SU-DHL-6 (cell line): ENCODE results near the gene AQP2.

ENCODE experiments used
- H2AFZ ChIP-seq: fragments of 200-600 bp; sonication (generic); 2 replicates; pipeline ENCODE4 v1.6.1; 2014; ENCODE audit warnings: low read depth, mild to moderate bottlenecking, moderate library complexity, mixed read lengths, antibody characterized with exemption, low read length; ENCODE audit not compliant: severe bottlenecking
- H3F3A ChIP-seq: fragments of 200-600 bp; shearing (Covaris generic); 2 replicates; pipeline ENCODE4 v1.6.0; 2016; ENCODE audit warnings: antibody characterized with exemption, mild to moderate bottlenecking; ENCODE audit not compliant: insufficient read depth
- H3K27ac ChIP-seq: fragments of 200-600 bp; sonication (generic); 2 replicates; pipeline ENCODE4 v1.5.1; 2016; ENCODE audit warnings: low read depth, mild to moderate bottlenecking, low read length, moderate library complexity, mixed read lengths
- H3K27me3 ChIP-seq: fragments of 200-600 bp; sonication (generic), shearing (Covaris generic); 2 replicates; pipeline ENCODE4 v1.6.0; 2014; ENCODE audit warnings: mild to moderate bottlenecking, low read length
- H3K36me3 ChIP-seq: fragments of 200-600 bp; sonication (generic); 2 replicates; pipeline ENCODE4 v1.6.1; 2014; ENCODE audit warnings: mild to moderate bottlenecking, low read length, mixed read lengths
- H3K4me2 ChIP-seq: fragments of 300-600, 200-600 bp; shearing (Covaris generic), sonication (generic); 2 replicates; pipeline ENCODE4 v1.6.0; 2014; ENCODE audit warnings: low read length, low read depth, mild to moderate bottlenecking; ENCODE audit not compliant: poor library complexity, severe bottlenecking
- H3K4me3 ChIP-seq: fragments of 200-600 bp; sonication (generic); 2 replicates; pipeline ENCODE4 v1.5.1; 2014; ENCODE audit warnings: antibody characterized with exemption, low read length, mild to moderate bottlenecking, mixed read lengths; ENCODE audit not compliant: insufficient read depth, poor library complexity, severe bottlenecking
- H3K79me2 ChIP-seq: fragments of 200-600 bp; sonication (generic); 2 replicates; pipeline ENCODE4 v1.6.1; 2014; ENCODE audit warnings: mild to moderate bottlenecking, low read length, moderate library complexity; ENCODE audit not compliant: insufficient read depth
- H3K9ac ChIP-seq: fragments of 200-600 bp; sonication (generic); 2 replicates; pipeline ENCODE4 v1.7.0; 2014; ENCODE audit warnings: mild to moderate bottlenecking, low read length
- H3K9me2 ChIP-seq: fragments of 200-600 bp; sonication (generic); replicated peaks from 2 replicates; pipeline ENCODE4 v1.6.1; 2014; ENCODE audit warnings: low read length; ENCODE audit not compliant: insufficient read depth
- H3K9me3 ChIP-seq: fragments of 200-600 bp; sonication (generic); 2 replicates; pipeline ENCODE4 v1.6.1; 2014; ENCODE audit warnings: low read length, mixed read lengths; ENCODE audit not compliant: insufficient read depth
- H4K20me1 ChIP-seq: fragments of 200-600 bp; sonication (generic); 2 replicates; pipeline ENCODE4 v1.6.1; 2014; ENCODE audit warnings: low read depth, mild to moderate bottlenecking, antibody characterized with exemption, low read length, moderate library complexity, mixed read lengths
- CTCF ChIP-seq: fragments of 200-600 bp; sonication (generic); IDR thresholded peaks from one replicate; pipeline ENCODE4 v1.5.1; 2017; ENCODE audit warnings: antibody characterized with exemption, mild to moderate bottlenecking, low read length, moderate library complexity; ENCODE audit not compliant: insufficient read depth, poor library complexity, severe bottlenecking
- EZH2phosphoT487 ChIP-seq: fragments of 200-600 bp; sonication (generic), shearing (Covaris generic); conservative IDR thresholded peaks from 2 replicates; pipeline ENCODE4 v1.6.1; 2018; ENCODE audit warnings: mild to moderate bottlenecking, antibody characterized with exemption, low read length, moderate library complexity, mixed read lengths

The AQP2 gene

GRCh38 chr12:49917788-49918173 lies 32.8 kb upstream of the AQP2 start:
- no peak overlapping the region for H3K27ac ChIP-seq
- no peaks in the 10 kb centered on the region for H3K9me2 ChIP-seq
- no peak overlapping the region for H3K9ac ChIP-seq
- no peaks in the 10 kb centered on the region for H4K20me1 ChIP-seq
- no peaks in the 10 kb centered on the region for H3K27me3 ChIP-seq
- no peak overlapping the region for H3K4me2 ChIP-seq
- H3K4me3 ChIP-seq: no peak overlapping the region
- H3K36me3 ChIP-seq: no peaks in the 10 kb centered on the region
- H3K79me2 ChIP-seq: no peaks in the 10 kb centered on the region
- no peak for TF ChIP-seq EZH2phosphoT487
- TF ChIP-seq CTCF: no peak
- no peak overlapping the region for H2AFZ ChIP-seq
- no peaks in the 10 kb centered on the region for H3F3A ChIP-seq
- H3K9me3 ChIP-seq: no peaks in the 10 kb centered on the region

GRCh38 chr12:49920241-49920914 lies 30.2 kb upstream of the AQP2 start:
- H3K4me2 ChIP-seq: no peak overlapping the region

GRCh38 chr12:49920915-49921286 lies 29.6 kb upstream of the AQP2 start:
- no peaks in the 10 kb centered on the region for H3F3A ChIP-seq
- no peak overlapping the region for H3K27ac ChIP-seq
- H3K9me3 ChIP-seq: no peaks in the 10 kb centered on the region
- H3K27me3 ChIP-seq: no peaks in the 10 kb centered on the region
- H3K9me2 ChIP-seq: no peaks in the 10 kb centered on the region
- no peak overlapping the region for H3K4me2 ChIP-seq
- H3K36me3 ChIP-seq: no peaks in the 10 kb centered on the region
- H2AFZ ChIP-seq: no peak overlapping the region
- no peak overlapping the region for H3K9ac ChIP-seq
- no peak overlapping the region for H3K4me3 ChIP-seq
- no peaks in the 10 kb centered on the region for H3K79me2 ChIP-seq
- no peak for TF ChIP-seq EZH2phosphoT487
- TF ChIP-seq CTCF: no peak
- no peaks in the 10 kb centered on the region for H4K20me1 ChIP-seq

More at GRCh38 chr12:49920241-49920914, 30.2 kb upstream of the AQP2 start:
- H3F3A ChIP-seq: no peaks in the 10 kb centered on the region
- no peaks in the 10 kb centered on the region for H3K9me3 ChIP-seq
- no peak overlapping the region for H3K27ac ChIP-seq
- H3K27me3 ChIP-seq: no peaks in the 10 kb centered on the region
- H4K20me1 ChIP-seq: no peaks in the 10 kb centered on the region
- H3K9me2 ChIP-seq: no peaks in the 10 kb centered on the region
- TF ChIP-seq CTCF: no peak
- TF ChIP-seq EZH2phosphoT487: no peak
- H2AFZ ChIP-seq: no peak overlapping the region
- H3K9ac ChIP-seq: no peak overlapping the region
- H3K36me3 ChIP-seq: no peaks in the 10 kb centered on the region
- H3K79me2 ChIP-seq: no peaks in the 10 kb centered on the region
- no peak overlapping the region for H3K4me3 ChIP-seq
